Stromal cell of bone marrow (primary cell): ENCODE results near the gene CXCL9.
"Not testable (repeated sequence)": the region's sequence is repeated elsewhere in the genome, so short reads cannot be mapped to it uniquely, and the experiment has no call there.

Experiments
- DNase-seq: peaks from one replicate; pipeline ENCODE4 v3.0.0-alpha.2; 2012; ENCODE audit warnings: low read depth

CXCL9 gene

GRCh38 chr4:76011700-76012387 lies 4.5 kb upstream of the CXCL9 start:
- peak; percentile 71 for DNase-seq

DNA sequence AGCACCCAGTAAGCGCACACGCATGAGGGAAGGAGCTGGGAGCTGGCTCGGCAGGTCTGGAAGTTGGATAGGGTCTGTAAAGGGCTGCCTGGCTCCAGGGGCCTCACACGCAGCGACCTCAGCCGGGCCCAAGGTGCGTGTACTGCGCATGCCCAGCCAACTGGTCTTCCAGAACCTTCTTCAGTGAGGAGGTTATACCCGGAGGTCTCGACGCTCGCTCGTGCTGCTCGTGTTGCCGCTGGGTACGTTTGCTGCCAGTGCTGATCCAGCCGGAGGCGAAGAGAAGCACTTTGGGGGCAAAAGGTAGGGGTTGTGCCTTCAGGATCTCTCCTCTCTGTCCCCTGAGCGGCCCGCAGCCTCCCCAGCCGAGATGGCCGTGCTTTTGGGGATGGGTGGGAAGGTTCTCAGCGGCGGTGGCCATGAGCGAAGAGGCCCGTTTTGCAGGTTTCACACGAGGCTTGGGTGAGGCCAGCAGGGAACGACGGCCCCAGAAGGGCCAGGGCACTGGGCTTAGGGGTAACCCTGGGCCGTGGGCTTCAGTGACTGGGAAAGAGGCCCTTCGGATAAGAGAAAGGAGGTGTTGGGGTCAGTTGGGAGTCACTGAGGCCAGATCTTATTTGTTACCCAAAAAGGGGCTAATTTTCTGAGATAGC lies 3.8 kb upstream of the CXCL9 start:
- DNase-seq: no peak

- no peak for DNase-seq
Observed at GRCh38 chr4:76010576-76010975, 3.3 kb upstream of the CXCL9 start.

- no peak for DNase-seq
Observed at GRCh38 chr4:76009311-76009710, 2.0 kb upstream of the CXCL9 start.

- no peak for DNase-seq
Observed at GRCh38 chr4:76003620-76004019, 3.7 kb downstream of the CXCL9 start.

- DNase-seq: no peak
Observed at GRCh38 chr4:76003035-76003434, 4.3 kb downstream of the CXCL9 start.

DNA sequence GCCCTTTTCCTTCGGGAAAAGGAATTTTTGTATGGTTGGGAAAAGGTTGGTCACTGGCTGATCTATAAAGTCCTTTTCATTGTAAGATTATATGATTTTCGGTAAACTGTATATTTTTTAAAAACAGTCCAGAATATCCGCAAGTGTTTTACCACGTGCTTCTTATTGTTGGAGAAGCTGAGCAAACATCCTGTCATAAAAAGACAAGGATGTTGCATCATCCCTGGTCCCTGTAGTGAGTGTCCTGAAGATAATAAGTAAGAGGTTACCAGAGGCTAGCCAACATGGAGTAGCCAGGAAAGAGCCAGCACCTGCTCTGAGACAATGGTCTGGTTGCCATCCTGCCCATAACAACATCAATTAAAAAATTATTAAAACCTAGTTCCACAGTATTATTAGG lies 5.1 kb downstream of the CXCL9 start:
- DNase-seq: no peak

DNA sequence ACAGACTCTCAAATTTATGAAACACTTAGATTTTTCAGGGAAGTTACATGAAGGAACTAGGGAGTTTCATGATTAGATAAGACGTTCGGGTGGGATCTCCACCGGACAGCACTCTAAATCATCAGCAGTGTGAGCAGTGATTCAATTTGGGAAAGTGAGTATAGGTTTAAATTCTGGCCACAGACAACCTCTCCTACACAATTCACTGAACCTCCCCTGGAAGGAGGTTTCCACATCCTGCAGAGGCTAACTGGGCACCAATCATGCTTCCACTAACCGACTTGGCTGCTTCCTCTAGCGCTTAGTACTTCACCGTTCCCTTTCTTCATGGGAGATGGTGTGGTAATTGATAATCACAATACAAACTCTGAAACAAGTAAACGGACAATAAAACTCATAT lies 5.6 kb downstream of the CXCL9 start:
- DNase-seq: no peak

- DNase-seq: no peak
Observed at GRCh38 chr4:76000279-76000678, 7.0 kb downstream of the CXCL9 start.

GRCh38 chr4:75998525-75999147 lies 8.7 kb downstream of the CXCL9 start:
- not testable (repeated sequence) for DNase-seq

DNA sequence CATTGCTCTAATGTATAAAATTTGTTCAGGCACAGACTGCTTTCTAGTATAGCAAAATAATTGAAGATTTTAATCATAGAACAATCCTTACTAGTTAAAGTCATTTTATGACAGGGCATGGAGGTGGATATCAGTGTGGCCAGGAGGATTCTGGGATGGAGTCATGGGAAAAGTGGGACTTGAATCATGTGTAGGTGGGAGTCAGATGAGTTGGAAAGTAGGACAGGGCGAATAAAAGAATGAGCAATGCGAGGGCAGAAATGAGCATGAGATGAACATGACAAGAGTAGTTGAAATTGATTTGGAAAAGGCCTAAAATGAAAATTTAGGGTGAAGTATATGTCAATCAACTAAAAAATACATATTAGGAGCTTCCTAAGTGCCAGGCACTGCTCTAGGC lies 9.4 kb downstream of the CXCL9 start:
- DNase-seq: no peak

DNA sequence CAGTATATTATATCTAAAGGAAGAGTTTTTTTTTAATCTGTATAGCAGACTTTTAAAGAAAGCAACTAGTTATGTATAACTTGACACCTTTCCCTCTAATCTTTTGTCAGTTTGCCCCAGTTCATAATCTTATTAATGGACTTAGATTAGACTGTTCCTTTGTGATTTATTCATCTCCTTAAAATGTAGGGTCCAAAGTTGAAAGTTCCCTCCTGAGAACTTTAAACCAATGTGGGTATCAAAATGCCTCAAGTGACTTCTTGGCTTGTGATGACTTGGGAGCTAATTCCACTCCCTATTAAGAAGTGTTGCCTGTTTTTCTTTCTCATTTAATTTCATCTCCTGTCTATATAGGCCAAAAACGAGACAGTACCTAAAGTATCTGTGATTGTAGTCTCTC lies 10.2 kb downstream of the CXCL9 start:
- no peak for DNase-seq

GRCh38 chr4:75995727-75996126 lies 11.6 kb downstream of the CXCL9 start:
- DNase-seq: peak; percentile 32

GRCh38 chr4:75992462-75992861 lies 14.8 kb downstream of the CXCL9 start:
- DNase-seq: no peak

GRCh38 chr4:75989846-75990528 lies 17.3 kb downstream of the CXCL9 start:
- DNase-seq: no peak

DNA sequence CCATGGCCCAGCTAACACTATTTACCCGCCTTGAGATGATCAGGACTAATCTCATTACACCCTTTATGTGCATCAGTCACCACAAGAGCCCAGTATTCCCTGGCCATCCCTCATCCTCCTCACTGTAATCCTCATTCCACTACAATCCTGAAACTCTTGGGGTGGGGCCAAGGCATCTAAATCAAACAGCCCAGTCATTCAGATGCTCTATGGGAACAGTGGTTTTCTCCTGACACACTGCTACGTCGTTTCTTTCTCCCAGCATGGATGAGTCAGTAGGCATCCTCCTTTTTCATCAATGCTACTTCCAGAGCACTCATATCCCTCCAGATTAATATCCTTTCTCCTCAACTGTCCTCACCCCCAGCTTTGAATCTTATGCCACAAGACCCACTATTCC lies 22.2 kb downstream of the CXCL9 start:
- peak; percentile 91 for DNase-seq

DNA sequence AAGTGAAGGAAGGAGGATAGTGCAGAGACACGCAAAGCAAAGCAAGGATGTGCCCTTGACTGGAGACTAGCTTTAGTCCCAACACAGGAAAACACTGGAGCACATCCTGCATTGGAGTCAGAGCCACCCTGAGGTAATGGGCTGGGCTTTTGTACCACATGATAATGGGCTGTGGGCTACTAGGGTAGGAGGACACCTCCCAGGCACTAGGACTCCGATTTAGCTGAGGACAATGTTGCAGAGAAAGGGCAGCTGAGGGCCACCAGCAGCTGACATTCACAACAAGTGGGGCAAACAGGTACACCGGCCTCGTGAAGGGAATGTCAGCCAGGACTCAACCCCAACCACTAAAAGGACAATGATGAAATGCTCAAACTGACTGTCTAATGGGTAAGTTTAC lies 26.7 kb downstream of the CXCL9 start:
- no peak for DNase-seq

DNA sequence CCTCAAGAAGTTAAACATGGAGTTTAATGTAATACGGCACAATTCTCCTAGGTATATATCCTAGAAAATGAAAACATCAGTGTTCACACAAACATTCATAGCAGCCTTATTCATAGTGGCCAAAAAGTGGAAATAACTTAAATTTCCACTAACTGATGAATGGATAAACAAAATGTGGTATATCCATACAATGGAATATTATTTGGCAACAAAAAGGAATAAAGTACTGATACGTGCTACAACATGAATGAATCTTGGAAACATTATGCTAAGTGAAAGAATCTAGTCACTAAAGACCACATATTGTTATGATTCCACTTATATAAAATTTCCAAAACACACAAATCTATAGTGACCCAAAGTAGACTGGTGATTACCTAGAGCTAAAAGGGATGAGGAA lies 31.1 kb downstream of the CXCL9 start:
- DNase-seq: no peak

GRCh38 chr4:75973766-75974165 lies 33.5 kb downstream of the CXCL9 start:
- DNase-seq: no peak

DNA sequence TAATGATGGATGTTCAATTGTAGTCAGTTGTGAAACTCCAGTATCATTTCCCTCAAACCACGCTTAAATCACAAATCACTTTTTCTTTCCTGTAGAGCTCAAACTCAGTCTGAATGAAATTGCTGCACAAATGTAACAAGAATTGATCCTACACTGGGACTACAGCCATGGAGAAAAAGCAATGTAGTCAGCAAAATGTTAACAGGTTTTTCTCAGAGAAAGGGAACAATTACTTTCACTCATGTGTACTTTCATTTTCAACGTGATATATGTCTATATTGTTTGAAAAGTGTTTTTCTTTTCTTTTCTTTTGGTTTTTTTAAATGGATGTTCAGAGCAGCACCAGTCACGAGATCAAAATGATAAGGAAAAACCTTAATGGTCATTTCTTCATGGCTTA lies 39.2 kb downstream of the CXCL9 start:
- no peak for DNase-seq

DNA sequence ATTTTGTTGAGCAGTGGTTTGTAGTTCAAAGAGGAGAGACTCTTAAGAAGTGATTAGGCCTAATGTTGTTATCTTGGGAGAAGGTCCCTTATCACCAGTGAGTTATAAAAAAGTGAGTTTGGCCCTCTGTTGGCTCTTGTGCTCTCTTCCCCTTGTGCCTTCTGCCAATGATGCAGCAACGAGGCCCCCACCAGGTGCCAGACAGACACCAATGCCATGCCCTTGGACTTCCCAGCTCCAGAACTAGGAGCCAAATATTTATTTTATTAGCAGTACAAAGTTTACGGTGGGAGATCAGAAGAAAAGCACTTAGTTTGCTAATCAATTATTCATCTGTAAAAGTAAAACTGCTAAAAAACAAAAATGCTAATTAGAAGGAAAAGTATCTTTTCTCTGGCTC lies 43.8 kb downstream of the CXCL9 start:
- no peak for DNase-seq

- not testable (repeated sequence) for DNase-seq
Observed at GRCh38 chr4:75962072-75962471, 45.2 kb downstream of the CXCL9 start.

GRCh38 chr4:75958546-75958945 lies 48.8 kb downstream of the CXCL9 start:
- not testable (repeated sequence) for DNase-seq
